Nephron progenitor cell (in vitro differentiated cells): Measurements from ENCODE around the gene MARF1.
"Not testable (repeated sequence)": the region's sequence is repeated elsewhere in the genome, so short reads cannot be mapped to it uniquely, and the experiment has no call there.

Experiments
- DNase-seq: peaks from one replicate; pipeline ENCODE4 v3.0.0; 2021
- H3K27ac Mint-ChIP-seq: 2 replicates; pipeline ENCODE4 v1.8.0; 2021; ENCODE audit warnings: mild to moderate bottlenecking, moderate library complexity, mixed read lengths
- H3K27me3 Mint-ChIP-seq: 2 replicates; pipeline ENCODE4 v1.8.0; 2021; ENCODE audit warnings: mild to moderate bottlenecking, low read depth, mixed read lengths; ENCODE audit not compliant: poor library complexity
- H3K36me3 Mint-ChIP-seq: 2 replicates; pipeline ENCODE4 v1.8.0; 2021; ENCODE audit warnings: low read depth, mixed read lengths
- H3K4me1 Mint-ChIP-seq: 2 replicates; pipeline ENCODE4 v1.8.0; 2021; ENCODE audit warnings: mixed read lengths
- H3K4me3 Mint-ChIP-seq: 2 replicates; pipeline ENCODE4 v1.8.0; 2021; ENCODE audit warnings: mild to moderate bottlenecking, moderate library complexity, mixed read lengths
- H3K9me3 Mint-ChIP-seq: 2 replicates; pipeline ENCODE4 v1.8.0; 2021; ENCODE audit warnings: mild to moderate bottlenecking, moderate library complexity, mixed read lengths
- CTCF ChIP-seq: fragments of 200-600 bp; sonication (generic); IDR thresholded peaks from 2 replicates; pipeline ENCODE4 v1.5.0; 2021; ENCODE audit warnings: antibody characterized with exemption

MARF1 gene

GRCh38 chr16:15552507-15552906 lies 90.4 kb downstream of the MARF1 start:
- H3K4me1 Mint-ChIP-seq: peaks cover 22% of the 10 kb centered on the region
- DNase-seq: no peak
- no peaks in the 10 kb centered on the region for H3K9me3 Mint-ChIP-seq
- peaks cover 27% of the 10 kb centered on the region for H3K36me3 Mint-ChIP-seq
- no peak for TF ChIP-seq CTCF
- H3K27ac Mint-ChIP-seq: no peak overlapping the region
- no peak overlapping the region for H3K4me3 Mint-ChIP-seq
- no peaks in the 10 kb centered on the region for H3K27me3 Mint-ChIP-seq

- Mint-ChIP-seq H3K27ac (no peak overlapping the region), H3K9me3 (peaks cover 23% of the 10 kb centered on the region), H3K4me1 (peaks cover 36% of the 10 kb centered on the region), H3K36me3 (peaks cover 40% of the 10 kb centered on the region), H3K27me3 (no peaks in the 10 kb centered on the region), H3K4me3 (no peak overlapping the region)
- TF ChIP-seq CTCF: no peak
- DNase-seq: no peak
Observed at GRCh38 chr16:15548482-15548891, 94.5 kb downstream of the MARF1 start.

- no peak overlapping the region for H3K4me3 Mint-ChIP-seq
- no peak for DNase-seq
- H3K27ac Mint-ChIP-seq: no peak overlapping the region
- H3K27me3 Mint-ChIP-seq: no peaks in the 10 kb centered on the region
- peaks cover 47% of the 10 kb centered on the region for H3K36me3 Mint-ChIP-seq
- no peak for TF ChIP-seq CTCF
- peaks cover 36% of the 10 kb centered on the region for H3K4me1 Mint-ChIP-seq
- peaks cover 30% of the 10 kb centered on the region for H3K9me3 Mint-ChIP-seq
Observed at GRCh38 chr16:15547768-15548096, 95.2 kb downstream of the MARF1 start.

- peak overlapping the region; percentile 96 for H3K27ac Mint-ChIP-seq
- peaks cover 52% of the 10 kb centered on the region for H3K36me3 Mint-ChIP-seq
- H3K27me3 Mint-ChIP-seq, DNase-seq, H3K4me3 Mint-ChIP-seq: not testable (repeated sequence)
- peaks cover 35% of the 10 kb centered on the region for H3K9me3 Mint-ChIP-seq
- H3K4me1 Mint-ChIP-seq: peaks cover 36% of the 10 kb centered on the region
Observed at GRCh38 chr16:15547072-15547767, 95.7 kb downstream of the MARF1 start.

GRCh38 chr16:15545544-15545943 lies 97.4 kb downstream of the MARF1 start:
- DNase-seq: no peak
- TF ChIP-seq CTCF: no peak
- Mint-ChIP-seq H3K9me3 (peaks cover 36% of the 10 kb centered on the region), H3K27me3 (no peaks in the 10 kb centered on the region), H3K36me3 (peaks cover 58% of the 10 kb centered on the region), H3K27ac (no peak overlapping the region), H3K4me1 (peaks cover 26% of the 10 kb centered on the region), H3K4me3 (no peak overlapping the region)

GRCh38 chr16:15544405-15544804 lies 98.5 kb downstream of the MARF1 start:
- Mint-ChIP-seq H3K4me3 (no peak overlapping the region), H3K27me3 (no peaks in the 10 kb centered on the region), H3K4me1 (peaks cover 24% of the 10 kb centered on the region), H3K27ac (peak overlapping the region; percentile 30), H3K9me3 (peaks cover 36% of the 10 kb centered on the region), H3K36me3 (peaks cover 57% of the 10 kb centered on the region)
- no peak for DNase-seq
- TF ChIP-seq CTCF: no peak
